ENCODE measurements around the gene FAM227B.

The FAM227B gene

DNA sequence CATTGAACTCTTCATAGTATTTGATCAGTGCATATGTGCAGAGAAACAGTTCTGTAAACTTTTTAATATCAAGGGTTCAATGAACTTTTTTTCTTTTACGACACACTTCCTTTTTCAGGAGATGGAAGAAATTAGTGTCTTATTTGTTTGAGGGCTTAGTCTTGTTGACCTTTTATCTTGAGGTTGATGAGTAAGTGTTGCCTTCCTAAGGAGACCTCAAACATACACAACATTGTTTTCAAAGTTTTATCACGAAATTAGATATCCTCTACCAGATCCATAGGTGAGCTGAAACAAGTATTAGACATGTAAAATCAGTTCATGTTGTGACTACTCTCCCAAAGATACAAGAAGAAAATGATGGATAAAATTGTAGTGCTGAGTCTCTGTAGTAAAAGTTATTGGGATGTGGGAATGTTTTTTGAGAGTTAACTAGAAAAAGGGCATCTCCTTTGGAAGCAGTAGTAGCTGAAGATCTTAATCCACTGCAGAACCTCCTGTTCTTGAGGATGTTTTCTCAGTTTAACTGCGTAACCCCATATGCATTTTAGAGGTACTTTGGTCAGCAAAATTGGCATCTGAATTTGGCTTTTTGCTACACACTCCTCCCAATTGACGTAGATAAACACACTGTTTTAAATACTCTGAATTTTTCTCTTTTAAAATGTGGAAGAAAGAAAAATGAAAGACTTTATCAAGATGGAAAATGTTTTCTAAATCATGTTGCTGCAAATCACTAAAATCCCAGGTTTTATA, 333.8 kb downstream of the FAM227B start:
- no peak for DNase-seq

DNA sequence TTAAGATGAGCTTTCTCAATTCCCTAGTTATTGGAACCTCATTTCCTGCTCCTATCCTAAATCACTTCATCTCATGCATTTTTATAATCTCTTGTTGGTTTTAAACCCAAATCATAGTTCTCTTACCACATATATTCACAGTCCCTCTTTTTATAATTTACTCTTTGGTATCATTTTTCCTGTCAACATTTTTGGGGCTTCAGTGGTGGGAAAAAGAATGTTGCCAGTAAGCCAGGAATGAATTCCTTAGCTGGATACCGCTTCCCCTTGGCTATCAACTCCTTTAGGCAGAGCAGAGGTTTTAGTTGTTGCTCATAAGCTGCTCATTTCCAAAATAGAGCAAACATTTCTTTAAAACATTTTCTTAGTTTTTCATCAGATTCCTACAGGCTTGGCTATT, 338.3 kb downstream of the FAM227B start:
- no peak for DNase-seq

DNA sequence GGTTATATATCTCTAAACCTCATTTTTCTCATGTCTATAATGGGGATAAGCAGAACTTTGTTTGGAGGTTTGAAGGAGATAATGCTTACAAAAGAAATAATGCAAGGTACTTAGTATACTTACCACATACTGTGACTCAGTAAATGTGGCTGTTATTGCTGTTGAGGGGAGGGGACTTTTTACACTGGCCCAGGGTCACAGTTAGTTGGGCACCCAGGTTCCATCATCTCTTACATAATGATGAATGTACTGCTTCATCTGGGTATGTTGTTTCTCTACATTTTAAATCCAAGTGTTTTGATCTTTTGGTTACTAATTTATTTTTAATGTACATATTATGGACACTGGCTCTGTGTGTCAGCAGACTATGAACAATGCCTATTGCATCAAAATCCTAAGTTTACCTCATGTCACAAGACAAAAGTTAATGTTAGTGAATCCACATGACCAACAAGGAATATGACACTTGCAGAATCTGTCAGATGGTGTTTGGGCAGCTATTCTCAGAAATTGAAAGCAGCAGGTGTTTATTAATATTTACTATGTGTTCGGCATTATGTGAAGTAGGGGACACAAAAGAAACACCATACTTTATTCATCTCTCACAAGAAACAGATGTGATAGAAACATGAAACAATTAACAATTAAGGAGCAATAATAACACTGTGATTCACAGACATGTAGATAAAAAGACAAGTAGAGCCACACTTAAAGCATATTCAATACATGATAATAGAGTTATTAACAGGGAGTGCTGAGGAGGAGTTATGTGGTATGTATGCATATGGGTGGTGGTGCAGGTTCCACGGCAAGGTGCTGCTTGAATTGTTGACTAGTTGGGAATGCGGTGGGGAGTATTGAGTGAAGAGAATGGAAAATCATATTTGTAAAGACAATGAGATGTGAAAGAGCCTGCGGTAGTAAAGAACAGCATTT, 340.8 kb downstream of the FAM227B start:
- DNase-seq, result no peak

DNA sequence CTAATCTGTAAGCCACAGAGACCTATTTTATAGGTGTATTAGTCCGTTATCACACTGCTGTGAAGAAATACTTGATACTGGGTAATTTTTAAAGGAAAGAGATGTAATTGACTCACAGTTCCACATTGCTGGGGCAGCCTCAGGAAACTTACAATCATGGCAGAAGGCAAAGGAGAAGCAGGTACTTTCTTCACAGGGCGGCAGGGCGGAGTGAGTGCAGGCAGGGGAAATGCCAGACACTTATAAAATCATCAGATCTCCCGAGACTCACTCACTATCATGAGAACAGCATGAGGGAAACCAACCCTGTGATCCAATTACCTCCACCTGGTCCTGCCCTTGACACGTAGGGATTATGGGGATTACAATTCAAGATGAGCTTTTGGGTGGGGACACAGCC, 341.9 kb downstream of the FAM227B start:
- no peak for DNase-seq

Data from NCI-H510A (cell line).